ENCODE measurements around the gene CXCL17. TPM values are rescaled to one million over a fixed set of nuclear protein-coding genes. Genes with fewer than 3 reads are reported as not detected.

CXCL17 gene
- total RNA-seq, 4 donors from 2014 or later, result 0.69 TPM; not detected in 3

DNA sequence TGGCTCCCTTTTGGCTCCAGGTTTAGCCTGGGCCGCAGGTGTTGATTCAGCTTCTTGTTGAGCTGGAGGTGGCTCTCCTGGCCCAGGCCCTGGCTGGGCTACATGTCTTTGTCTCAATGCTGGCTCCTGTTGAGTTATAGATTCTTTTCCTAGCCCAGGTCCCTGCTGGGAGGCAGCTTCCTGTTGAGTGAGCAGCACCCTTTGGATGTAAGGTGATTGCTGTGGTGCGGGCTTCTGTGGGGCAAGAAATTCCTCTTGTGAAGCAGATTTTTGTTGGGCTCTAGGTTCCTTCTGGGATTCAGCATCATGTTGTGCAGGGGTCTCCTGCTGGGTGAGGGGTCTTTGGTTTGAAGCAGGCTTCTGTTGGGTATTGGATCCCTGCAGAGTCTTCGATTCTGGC lies 16.1 kb downstream of the CXCL17 start:
- no peak for TF ChIP-seq POLR2A (IDR thresholded peaks at IDR 0.05)
- WGBS, 2 donors, result 92 to 97% methylated on average over 3 of the region's 3 CpGs
- intact Hi-C loops (cut with DNase I; ENCODE audit: low total_unique reads), result no loop called here
- DNase-seq (ENCODE audit: low spot score in 2 of 2), result no peak
- H3K4me3 ChIP-seq (ENCODE audit: low read depth, poor library complexity, severe bottlenecking), result no peak overlapping the region

DNA sequence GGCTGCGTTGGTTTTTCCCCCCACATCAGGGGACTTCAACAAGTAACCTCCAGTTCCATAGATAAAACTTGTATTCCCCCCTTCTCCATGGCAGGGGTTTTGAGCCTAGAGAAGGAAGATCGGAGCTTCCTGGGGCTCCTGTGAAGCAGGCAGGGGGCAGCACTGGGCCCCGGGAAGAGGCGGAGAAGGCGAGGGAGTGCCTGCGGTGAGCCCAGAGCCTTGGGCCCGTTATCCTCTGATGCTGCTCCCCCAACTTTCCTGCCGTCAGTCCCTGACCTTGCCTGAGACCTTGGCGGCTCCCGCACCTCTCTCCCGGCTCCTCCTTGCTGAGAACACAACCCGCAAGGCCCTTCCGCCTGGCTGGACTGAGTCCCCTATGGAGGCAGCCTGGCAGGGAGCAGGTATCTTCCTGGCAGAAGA lies 18.0 kb downstream of the CXCL17 start:
- DNase-seq (ENCODE audit: low spot score in 2 of 2), result no peak
- intact Hi-C loops (cut with DNase I; ENCODE audit: low total_unique reads), result no loop called here
- TF ChIP-seq, protein P1, sequence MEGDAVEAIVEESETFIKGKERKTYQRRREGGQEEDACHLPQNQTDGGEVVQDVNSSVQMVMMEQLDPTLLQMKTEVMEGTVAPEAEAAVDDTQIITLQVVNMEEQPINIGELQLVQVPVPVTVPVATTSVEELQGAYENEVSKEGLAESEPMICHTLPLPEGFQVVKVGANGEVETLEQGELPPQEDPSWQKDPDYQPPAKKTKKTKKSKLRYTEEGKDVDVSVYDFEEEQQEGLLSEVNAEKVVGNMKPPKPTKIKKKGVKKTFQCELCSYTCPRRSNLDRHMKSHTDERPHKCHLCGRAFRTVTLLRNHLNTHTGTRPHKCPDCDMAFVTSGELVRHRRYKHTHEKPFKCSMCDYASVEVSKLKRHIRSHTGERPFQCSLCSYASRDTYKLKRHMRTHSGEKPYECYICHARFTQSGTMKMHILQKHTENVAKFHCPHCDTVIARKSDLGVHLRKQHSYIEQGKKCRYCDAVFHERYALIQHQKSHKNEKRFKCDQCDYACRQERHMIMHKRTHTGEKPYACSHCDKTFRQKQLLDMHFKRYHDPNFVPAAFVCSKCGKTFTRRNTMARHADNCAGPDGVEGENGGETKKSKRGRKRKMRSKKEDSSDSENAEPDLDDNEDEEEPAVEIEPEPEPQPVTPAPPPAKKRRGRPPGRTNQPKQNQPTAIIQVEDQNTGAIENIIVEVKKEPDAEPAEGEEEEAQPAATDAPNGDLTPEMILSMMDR (IDR thresholded peaks at IDR 0.05), result no peak
- TF ChIP-seq POLR2A (IDR thresholded peaks at IDR 0.05), result no peak
- WGBS, 2 donors, result 79 to 86% methylated on average over 13 of the region's 13 CpGs
- H3K4me3 ChIP-seq (ENCODE audit: low read depth, poor library complexity, severe bottlenecking), result no peak overlapping the region

DNA sequence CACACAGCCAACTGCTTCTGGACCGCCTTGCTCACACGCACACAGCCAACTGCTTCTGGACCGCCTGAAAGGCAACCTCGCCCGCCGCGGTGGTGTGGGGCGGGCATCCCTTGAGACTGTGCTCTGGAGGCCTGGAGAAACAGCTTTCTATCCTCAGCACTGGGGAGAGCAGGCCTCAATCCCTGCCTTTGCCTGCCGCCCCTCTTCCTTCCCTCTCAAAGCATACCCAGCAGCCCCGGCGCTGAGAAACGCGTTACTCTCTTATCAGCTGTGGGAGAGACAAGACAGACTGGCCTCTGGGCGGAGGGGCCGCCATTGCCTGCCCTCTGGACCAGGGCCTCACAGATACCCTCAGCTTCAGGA lies 18.4 kb downstream of the CXCL17 start:
- intact Hi-C loops (cut with DNase I; ENCODE audit: low total_unique reads), result no loop called here
- 78 to 81% methylated on average over 15 of the region's 15 CpGs for WGBS, 2 donors
- no peak overlapping the region for H3K4me3 ChIP-seq (ENCODE audit: low read depth, poor library complexity, severe bottlenecking)
- DNase-seq (ENCODE audit: low spot score in 2 of 2), result no peak
- no peak for TF ChIP-seq POLR2A (IDR thresholded peaks at IDR 0.05)
- TF ChIP-seq, protein P1 (IDR thresholded peaks at IDR 0.05), result no peak

DNA sequence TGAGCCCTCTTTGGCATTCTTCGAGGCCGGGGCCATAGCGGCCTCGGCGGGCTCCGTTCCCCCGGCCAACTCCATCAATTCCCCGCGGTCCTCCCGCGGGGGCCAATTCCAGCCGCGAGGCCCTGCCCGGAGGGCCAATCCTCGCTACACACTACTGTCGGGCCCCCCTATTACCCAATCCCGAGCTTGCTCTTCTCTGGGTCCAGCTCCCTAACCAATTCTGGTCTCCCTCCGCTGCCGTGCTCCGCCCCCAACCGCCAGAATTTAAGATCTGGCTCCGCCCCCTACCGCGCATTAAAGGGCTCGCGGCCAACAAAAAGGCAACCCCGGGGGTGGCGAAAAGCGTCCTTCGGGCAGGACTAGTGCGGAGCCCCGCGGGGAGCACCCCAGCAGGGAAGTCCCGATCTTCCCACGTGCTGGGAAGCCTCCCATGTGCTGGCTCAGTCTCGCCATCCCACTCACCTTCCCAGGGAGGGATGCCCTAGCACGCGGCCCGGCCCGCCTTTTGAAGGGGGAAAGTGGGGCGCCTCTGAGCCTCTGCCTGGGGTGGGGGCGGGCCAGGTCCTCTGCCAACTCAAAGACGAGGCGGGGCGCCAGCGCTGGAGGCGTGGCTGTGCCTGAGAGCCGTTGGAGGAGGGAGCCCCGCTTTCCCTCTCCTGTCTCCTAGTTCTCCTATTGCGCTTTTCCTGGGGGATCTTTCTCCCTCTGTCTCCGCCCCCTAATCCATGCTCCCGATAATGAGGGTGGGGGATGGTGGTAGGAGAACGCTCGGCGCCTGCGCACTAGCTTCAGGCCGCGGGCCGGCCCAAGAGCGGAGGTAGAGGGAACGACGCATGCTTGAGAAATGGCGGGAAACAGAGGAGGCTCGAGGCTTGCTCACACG lies 19.0 kb downstream of the CXCL17 start:
- peak overlapping the region; percentile 16 for H3K4me3 ChIP-seq (ENCODE audit: low read depth, poor library complexity, severe bottlenecking)
- TF ChIP-seq POLR2A (IDR thresholded peaks at IDR 0.05), result no peak
- TF ChIP-seq, protein P1 (IDR thresholded peaks at IDR 0.05), result no peak
- WGBS, 2 donors, result 6 to 7% methylated on average over 49 to 62 of the region's 65 CpGs
- peak; percentile 79 to 95 for DNase-seq (ENCODE audit: low spot score in 2 of 2)
- intact Hi-C loops (cut with DNase I; ENCODE audit: low total_unique reads), result no loop called here

DNA sequence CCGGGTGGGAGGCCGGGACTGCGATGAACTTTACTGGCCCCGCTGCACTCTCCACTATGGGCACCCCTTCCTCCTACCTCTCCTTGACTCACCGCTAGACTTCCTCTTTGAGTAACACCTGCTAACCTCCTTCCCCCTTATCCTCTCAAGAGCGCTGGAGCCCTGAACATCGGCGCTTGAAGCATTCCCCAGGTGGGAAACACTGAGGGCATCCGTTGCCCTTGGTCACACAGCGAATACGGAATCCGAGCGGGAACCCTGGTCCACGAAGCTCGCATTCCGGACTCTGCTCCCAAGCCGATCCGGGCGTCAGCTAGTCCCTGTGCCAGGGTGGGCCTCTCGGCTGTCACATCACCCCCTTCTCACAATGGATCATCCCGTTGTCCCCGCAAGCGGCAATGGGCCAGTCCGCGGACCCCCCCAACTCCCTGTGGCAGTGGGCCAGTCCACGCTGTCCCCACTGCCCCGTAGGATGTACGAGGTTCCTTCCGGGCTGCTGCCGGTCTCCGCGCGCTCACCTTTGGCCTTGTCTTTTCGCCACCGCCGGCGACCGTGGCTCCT lies 19.8 kb downstream of the CXCL17 start:
- TF ChIP-seq, protein P1 (IDR thresholded peaks at IDR 0.05), result no peak
- TF ChIP-seq POLR2A (IDR thresholded peaks at IDR 0.05), result no peak
- no peak for DNase-seq (ENCODE audit: low spot score in 2 of 2)
- intact Hi-C loops (cut with DNase I; ENCODE audit: low total_unique reads), result no loop called here
- peak overlapping the region; percentile 16 for H3K4me3 ChIP-seq (ENCODE audit: low read depth, poor library complexity, severe bottlenecking)
- whole genome bisulfite sequencing, 2 donors, result 4 to 6% methylated on average over 36 to 38 of the region's 38 CpGs

DNA sequence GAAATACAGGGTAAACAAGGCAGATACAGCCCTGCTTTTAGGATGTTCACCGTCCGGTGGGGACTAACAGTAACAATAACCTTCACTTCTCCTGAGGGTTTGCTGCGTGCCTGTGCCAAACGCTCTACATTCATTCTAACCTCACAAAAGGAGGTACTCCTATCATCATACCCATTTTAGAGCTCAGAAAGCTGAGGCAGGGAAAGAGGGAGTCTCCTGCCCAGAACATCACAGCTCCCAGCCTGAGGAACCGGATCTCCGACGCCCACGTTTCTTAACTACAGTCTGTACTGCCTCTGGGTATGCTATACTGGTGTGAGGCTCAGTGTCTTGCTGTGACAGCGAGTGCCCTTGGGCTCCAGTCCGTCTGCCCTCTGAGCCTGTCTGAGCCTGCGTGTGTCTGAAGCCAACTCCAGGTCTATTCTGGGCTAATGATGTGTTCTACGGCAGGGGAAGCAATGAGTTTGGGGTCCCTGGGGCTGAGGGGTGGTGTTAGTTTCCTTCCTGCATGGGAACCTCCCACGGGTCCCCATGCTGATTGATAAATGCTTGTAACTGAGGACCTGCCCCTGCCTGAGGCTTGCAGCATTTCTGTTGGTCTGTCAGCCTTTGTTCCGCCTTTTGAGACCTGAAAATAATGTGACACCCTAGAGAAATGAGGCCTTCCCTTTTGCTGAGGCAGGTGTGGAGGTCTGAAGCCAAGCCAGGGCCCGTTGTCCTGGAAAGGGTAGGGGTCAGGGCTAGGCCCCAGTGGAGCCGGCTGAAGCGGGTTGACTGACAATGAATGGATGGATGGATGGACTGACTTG lies 20.4 kb downstream of the CXCL17 start:
- H3K4me3 ChIP-seq (ENCODE audit: low read depth, poor library complexity, severe bottlenecking), result no peak overlapping the region
- 40 to 41% methylated on average over 17 of the region's 17 CpGs for WGBS, 2 donors
- TF ChIP-seq, protein P1 (IDR thresholded peaks at IDR 0.05), result no peak
- no peak for TF ChIP-seq POLR2A (IDR thresholded peaks at IDR 0.05)
- no peak for DNase-seq (ENCODE audit: low spot score in 2 of 2)
- intact Hi-C loops (cut with DNase I; ENCODE audit: low total_unique reads), result no loop called here
